NOMO-1 treated with dmso at 0.1 percent for 144 hours (cell line): ENCODE results near the gene RERG.
"Not testable (repeated sequence)": the region's sequence is repeated elsewhere in the genome, so short reads cannot be mapped to it uniquely, and the experiment has no call there.

Experiments used
- DNase-seq: peaks from one replicate; lab custom pipeline; 2025; ENCODE audit not compliant: unreplicated experiment; lab: John Stamatoyannopoulos, UW

RERG gene

DNA sequence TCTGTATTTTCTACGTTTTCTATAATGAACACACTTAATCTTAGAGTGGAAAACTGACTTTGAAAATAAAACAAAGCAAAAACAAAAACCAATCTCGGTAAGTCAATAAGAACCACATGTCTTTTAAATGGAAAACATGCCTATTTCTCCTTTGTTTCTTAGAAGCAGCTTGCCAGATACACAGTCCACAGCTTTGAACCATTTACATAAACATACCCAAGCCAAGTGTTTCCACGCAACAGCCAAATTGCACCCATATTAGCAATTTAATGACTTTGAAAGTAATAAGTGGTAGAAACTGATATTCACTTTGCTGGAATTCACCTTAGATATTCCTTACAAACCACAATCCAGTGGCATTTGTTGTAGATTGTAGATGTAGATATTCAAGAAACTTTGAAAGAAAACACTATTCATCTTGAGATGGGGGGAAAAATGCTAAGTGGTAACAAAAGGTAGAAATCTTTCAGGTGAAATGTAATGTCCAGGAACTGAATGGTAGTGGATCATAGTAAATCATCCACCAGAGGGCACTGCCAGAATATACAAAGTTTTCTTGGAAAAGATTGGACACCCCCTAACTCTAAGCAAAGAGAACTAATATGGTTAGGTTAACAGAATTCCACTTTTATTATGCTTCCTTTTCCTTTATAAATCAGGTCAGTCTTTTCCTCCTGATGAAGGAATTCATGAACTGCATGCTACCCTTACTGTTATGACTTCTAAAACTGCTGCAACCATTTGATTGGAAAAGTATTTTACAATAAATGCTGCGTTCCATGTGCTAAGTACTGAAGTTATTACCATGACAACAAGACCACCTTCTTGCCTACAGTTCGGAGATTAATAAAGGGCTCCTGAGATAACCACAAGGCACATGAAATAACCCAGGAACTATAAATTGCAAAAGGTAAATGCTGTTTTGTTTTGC lies 69.8 kb downstream of the RERG start:
- no peak for DNase-seq

DNA sequence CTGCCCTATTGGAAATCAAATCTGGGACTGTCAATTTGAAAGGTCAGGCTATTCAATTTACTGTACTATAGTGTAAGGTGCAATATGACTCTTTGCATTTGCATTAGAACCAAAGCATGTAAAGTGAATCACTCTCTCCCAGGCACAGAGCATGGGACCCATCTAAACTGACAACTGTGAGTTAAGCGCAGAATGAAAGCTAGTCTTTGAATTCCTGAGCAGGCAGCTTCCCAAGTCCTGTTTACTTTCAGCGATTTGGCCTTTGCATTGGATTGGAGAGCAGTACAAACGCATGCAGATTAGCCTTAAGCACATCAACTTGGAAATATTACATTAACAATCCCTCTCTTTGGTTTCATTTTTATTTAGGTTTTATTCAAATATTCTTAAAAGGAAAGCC lies 74.6 kb downstream of the RERG start:
- no peak for DNase-seq

DNA sequence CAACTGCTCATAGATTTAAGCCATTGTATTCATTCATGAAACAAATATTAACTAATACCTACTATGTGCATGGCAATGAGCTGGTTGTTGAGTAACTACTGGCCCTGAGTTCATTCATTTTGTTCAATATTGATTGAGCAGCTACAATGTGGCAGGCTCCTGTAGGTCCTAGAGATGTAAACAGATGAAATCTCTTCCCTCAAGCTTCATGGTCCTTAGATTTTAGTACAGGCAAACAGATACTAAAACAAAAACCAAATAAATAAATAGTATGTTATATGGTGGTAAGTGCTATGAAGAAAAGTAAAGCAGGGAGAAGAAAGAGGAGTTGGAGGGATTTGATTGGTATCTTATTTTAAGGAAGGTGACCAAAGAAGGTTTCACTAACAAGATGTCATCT lies 77.8 kb downstream of the RERG start:
- no peak for DNase-seq

DNA sequence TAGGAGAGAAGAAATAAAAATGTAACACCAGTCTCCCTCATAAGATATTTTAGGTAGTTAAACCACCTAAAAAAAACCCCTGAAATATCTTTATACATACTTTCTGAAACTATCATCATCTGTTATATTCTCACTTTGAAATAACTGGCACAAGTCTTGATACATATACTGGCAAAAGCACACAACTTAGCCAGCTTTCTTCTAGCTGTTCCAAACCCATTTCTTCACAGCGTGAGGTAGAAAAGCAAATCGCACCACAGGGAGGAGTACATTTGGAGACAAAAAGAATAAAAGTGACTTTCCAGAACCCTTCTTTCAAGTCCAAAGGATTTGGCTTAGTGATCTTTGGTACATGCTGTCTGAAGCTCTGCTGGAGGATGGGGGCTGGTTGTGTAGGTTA lies 78.5 kb downstream of the RERG start:
- DNase-seq = no peak

DNA sequence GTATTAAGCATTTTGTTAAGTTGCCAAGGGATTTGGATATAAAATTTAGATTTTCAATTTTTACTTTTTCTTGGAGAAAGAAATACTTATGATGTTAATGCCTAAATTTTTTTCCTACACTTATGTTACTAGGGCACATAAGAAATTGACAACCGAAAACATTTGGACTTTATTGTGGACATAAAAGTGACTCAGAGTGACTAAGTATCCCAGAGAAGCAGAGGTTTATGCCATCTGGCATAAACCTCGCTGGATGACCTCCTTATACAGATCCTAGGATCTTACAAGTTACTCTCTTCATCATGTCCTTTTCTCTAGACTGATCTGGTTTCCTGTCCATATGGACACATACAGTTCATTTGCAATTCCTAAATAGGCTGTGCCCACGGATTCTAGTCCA lies 89.8 kb downstream of the RERG start:
- no peak for DNase-seq

DNA sequence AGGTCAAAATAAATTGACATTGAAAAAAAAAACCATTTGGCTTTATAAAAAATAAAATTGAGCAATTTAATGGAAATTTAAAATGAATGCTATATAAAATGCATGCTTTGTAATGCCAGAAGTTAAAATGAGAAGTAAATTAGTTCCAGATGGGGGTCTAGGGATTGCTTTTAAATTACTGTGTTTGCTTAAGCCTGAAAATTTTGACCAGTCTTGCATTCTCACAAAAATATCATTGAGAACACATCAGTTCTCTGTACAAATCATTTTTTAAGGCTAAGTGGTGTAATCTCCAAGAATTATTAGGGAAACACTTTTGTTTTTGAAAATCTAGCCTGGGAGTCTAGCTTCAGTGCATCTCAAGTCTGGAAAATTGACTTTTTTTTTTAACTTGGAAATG lies 90.7 kb downstream of the RERG start:
- DNase-seq = no peak

DNA sequence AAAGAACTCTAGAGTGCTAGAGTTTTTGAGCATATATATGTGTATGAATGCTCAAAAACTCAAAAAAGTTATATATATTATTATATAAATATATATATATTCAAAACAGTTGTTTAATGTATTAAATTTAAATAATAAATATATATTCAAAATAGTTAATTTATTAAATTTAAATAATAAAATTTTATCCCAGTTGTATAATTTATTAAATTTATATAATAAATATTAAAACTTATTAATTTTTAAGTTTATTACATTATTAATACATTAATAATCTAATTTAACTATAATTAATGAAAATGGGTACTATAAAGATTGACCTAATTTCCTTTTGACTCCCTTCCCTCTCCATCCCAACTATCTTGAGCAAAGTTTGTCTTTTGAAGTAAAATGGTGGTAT lies 97.8 kb downstream of the RERG start:
- no peak for DNase-seq

DNA sequence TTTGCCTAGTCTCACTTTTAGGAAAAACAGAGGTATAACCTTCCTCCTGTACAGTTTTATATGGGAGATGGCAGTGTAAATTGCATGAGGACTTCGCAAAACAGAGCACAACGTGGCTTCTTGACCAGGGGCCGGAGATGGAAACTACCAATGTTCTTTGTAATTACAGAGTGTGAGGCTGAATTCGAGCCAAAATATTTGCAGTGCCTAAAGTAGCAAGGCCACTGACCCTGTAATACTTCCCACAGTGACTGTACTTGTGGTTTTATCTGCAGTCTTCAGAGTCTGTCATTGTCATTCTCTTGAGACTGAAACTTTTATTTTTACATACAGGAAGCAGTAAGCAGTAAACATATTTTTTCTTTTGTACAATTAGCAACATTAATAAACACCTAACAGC lies 98.9 kb downstream of the RERG start:
- no peak for DNase-seq

DNA sequence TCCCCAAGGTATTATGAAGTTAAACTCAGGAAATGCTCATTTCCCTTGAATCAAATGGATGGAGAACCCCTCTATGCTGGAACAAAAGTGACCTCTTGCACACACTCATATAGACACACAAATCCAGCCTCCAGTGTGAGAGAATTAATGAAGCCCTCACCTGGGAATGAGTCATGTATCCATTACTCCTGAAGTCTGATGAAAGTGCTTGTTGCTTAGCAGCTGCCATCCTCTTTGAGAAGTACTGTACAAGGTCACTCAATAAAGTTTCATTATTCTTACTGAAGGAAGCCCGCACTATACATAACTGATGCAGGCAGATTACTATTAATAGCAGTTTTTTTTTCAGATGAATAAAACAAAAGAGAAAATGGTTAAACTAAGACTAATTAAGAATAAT lies 102.3 kb downstream of the RERG start:
- no peak for DNase-seq

DNA sequence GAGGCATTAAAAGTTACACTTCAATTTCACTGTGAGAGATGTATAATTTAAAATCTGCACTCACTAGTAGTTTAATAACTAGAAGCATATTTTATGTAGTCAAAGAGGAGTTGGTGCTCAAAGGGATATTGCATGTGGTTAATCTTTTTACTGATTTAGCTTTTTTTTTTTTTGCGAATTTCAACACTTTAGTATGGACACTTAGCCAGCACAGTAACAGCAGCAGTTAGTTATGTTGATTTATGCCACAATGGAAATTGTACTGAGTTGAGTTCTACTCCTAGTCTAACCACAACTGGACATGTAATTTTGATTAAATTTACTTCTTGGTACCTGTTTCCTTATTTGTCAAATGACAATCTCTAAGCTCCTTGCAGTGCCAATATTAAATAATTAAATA lies 104.2 kb downstream of the RERG start:
- DNase-seq = no peak

DNA sequence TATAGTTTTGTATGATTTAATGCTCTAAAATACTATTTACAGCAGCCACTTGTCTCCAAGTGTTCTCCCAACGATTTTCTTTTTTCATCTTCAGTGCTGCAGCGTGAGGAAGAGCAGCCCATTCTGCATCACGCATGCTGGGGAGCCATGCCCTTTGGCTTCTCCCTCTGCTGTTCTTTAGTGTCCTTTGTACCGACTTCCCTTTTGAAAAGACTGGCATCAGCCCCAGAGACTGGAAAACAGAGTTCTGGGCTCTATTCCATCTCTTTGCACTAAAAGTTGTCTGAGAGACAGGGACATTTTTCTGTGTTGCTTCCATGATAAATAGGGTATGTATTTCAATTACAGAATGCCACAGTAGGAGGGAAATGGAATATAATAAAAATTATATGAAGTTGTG lies 105.1 kb downstream of the RERG start:
- no peak for DNase-seq

DNA sequence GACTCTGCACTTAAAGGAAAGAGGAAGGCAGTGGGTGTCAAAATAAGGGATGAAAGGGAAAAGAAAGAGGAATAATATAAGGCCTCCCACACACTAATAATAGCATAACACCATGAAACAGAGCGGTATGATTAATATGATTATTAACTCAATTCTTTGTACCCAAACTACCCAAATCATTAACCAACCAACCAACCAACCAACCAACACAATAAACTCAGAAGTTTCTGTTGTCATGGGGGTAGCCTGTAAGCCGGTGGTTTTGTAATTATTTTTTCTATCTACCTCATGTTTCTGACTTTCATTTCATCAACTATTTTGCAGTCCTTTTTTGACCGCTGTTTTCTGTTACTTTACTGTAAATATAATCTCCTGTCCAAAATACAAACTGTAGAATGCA lies 105.8 kb downstream of the RERG start:
- no peak for DNase-seq

DNA sequence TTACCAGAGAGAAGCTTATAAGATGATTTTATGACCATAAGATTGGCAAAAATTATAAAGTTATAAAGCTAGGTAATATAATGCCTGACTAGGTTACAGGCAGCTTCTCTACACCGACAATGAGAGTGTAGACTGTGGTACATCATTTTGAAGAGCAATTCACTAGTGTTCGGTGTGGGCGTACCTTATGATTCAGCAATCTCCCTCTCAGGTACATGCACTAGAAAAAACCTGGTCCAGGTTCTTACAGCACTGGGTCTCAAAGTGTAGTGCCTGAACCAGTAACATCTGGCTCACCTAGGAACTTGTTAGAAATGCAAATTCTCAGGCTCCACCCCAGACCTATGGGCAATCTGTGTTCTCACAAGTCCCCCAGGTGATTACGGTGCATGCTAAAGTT lies 106.7 kb downstream of the RERG start:
- no peak for DNase-seq

DNA sequence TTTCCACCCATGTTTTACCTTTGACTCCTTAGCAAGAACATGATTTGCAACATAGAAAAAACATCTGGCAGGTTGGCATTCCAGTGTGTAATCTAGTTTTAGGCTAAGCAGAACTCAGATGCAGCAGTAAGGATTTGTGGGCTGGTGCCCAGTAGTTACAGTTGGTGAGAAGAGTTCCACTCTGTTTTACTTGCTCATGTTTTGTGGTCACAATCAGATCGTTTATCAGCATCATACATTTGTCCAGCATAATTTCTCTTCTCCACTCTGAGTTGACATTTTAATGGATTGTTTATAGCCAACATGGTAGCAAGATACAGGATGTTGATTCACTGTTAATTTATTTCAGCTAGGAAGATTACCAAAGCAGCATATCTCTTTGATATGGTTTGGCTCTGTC lies 128.4 kb downstream of the RERG start:
- no peak for DNase-seq

DNA sequence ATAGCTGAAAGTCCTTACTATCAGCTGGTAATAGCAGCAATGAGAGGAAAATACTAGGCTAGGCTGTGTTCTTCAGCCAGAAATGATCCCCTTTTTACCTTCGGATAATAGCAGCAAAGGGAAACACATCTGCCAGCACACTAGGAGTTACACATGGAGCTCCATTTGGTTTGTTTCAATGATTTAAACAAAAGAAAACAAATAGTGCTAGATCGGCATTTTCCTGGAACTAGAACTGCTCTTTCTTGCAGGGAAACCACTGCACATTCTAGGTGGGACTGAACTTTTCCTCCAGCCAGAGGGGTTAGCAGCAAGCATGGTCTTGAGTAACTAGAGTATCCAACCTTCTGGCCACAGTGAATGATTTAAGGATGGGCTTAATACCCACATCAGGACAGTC lies 130.8 kb downstream of the RERG start:
- no peak for DNase-seq

DNA sequence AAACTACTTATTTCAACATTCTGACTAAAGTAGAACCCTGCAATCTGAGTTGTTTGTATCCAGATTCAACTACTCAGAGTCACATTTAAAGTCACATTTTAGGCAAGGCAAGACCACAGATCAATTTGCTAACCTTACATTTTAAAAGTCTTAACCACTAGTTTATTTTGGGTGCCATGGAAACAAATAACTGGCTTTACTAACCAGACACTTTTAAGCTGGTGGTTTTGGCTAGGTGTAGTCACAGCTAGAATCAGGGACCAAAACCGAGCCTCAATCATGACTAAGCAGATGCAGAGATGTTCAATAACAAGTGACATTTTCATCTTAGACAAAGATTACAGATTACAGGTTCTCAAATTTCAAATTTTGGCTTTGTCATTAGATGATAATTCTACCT lies 133.1 kb downstream of the RERG start:
- no peak for DNase-seq

DNA sequence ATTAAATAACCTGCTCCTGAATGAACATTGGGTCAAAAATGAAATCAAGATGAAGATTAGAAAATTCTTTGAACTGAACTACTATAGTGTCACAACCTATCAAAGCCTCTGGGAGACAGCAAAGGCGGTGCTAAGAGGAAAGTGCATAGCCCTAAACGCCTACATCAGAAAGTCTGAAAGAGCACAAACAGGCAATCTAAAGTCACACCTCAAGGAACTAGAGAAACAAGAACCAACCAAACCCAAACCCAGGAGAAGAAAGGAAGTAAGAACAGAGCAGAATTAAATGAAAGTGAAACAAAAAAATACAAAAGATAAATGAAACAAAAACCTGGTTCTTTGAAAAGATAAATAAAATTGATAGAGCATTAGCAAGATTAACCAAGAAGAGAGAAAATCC lies 143.5 kb downstream of the RERG start:
- DNase-seq = not testable (repeated sequence)

DNA sequence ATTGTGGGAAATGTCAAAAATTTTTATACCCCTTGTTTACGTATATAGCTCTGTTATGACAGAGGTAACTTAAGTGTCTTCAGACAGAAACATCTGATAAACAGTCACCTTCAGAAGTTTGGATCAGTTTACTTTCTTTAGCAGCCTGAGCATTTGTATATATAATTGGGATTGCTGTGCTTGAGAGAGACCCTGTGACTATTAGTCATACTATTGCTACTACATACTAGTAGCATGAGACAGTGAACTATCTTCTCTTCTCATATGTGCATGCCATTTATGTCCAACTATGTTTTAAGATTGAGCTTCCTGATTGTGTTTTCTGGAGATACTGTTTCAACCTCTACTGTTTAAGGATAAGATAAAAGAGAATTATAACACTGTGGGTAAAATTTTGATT lies 146.9 kb downstream of the RERG start:
- DNase-seq = no peak

DNA sequence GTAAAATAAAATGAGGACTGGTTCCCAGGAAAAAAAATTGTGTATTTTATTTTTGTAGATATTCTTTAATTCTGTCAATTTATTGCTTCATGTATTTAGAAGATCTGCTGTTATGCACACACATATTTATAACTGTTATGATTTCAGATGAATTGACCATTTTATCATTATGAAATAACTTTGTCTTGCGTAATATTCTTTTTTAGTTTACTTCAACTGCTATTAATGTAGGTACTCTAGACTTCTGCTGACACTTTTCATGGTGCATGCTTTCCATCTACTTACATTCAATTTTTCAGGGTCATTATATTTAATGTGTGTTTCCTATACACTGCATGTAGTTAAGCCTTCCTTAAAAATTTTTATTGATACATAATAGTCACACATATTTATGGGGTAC lies 162.1 kb downstream of the RERG start:
- no peak for DNase-seq
